GM12873 (cell line): ENCODE results near the gene BDKRB2.

ENCODE experiments used
- CTCF ChIP-seq: IDR thresholded peaks from 2 replicates; pipeline ENCODE4 v1.5.1; 2012; ENCODE audit warnings: low read depth, mild to moderate bottlenecking, moderate library complexity, low read length, control low read depth; ENCODE audit not compliant: insufficient read depth; ENCODE audit errors: missing control alignments

BDKRB2 gene

DNA sequence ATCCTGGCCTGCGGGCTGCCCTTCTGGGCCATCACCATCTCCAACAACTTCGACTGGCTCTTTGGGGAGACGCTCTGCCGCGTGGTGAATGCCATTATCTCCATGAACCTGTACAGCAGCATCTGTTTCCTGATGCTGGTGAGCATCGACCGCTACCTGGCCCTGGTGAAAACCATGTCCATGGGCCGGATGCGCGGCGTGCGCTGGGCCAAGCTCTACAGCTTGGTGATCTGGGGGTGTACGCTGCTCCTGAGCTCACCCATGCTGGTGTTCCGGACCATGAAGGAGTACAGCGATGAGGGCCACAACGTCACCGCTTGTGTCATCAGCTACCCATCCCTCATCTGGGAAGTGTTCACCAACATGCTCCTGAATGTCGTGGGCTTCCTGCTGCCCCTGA, 36.0 kb downstream of the BDKRB2 start:
- no peak for TF ChIP-seq CTCF

GRCh38 chr14:96242126-96242525, 37.5 kb downstream of the BDKRB2 start:
- TF ChIP-seq CTCF, result no peak

DNA sequence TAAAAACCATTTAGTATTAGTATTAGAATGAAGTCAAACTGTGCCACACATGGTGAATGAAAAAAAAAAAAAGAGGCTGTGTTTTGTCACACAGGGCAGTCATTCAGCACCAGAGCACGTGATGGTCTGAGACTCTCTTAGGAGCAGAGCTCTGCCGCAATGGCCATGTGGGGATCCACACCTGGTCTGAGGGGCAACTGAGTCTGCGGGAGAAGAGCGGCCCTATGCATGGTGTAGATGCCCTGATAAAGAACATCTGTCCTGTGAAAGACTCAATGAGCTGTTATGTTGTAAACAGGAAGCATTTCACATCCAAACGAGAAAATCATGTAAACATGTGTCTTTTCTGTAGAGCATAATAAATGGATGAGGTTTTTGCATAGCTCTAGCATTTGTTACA, 39.1 kb downstream of the BDKRB2 start:
- TF ChIP-seq CTCF, result no peak

- TF ChIP-seq CTCF, result no peak
Observed at GRCh38 chr14:96245710-96246538, 41.3 kb downstream of the BDKRB2 start.

DNA sequence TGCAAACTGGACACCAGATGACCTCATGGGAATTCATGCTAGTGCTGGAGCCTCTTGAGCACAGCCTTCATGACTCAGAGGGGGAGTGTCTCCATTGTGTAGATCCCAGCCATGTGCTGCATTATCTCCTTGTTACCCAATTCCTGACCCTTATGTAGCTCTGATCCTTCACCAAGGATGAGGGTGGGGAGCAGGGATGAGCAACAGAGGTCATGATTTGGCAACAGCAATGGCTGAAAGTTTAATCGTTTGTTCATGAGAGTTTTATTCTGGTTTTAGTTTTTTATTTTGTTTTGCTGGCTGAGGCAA, 41.9 kb downstream of the BDKRB2 start:
- TF ChIP-seq CTCF, result no peak

DNA sequence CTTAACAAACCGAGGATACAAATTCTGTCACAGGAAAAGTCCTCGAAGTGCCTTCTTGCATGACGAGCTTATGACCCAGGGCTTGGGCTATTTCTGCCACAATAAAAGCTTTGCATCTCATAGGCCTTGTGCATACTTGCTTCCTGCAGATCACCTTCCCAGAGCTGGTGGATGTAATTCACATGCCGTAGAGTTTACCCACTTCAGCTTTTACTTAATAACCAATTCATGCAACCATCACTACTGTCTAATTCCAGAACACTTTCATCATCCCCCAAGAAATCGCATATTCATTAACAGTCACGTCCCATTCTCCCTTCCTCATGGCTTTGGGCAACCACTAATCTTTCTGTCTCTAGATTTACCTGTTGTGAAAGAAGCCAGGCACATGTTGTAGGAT, 42.4 kb downstream of the BDKRB2 start:
- no peak for TF ChIP-seq CTCF

DNA sequence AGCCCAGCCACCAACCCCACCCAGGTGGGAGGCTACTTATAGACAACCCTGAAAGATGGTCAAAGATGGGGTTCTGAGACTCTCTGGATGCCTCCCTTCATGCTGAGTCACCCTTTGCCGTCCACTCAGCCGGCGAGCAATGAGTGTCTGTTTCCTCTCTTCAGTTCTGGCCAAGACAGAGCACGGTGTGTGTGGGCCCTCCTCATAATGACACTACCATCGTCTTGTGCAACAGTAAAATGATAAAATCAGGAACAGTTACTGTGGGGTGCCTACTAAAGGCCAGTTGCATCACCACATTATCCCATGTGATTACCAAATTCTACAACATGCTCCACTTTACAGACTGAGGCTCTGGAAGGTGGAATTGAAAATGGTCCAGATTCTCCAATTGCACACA, 44.4 kb downstream of the BDKRB2 start:
- no peak for TF ChIP-seq CTCF
